GM12878 (cell line): ENCODE measurements around the gene TPK1. TPM values are rescaled to one million over a fixed set of nuclear protein-coding genes. Genes with fewer than 3 reads are reported as not detected.
A peak's percentile ranks its signal among the peaks of the same experiment; 100 is the strongest.

Experiments
- ATAC-seq: fragments of 200-7000 bp; cut with Tn5 transposase; 3 replicates; pipeline ENCODE4 v1.9.1; 2020; ENCODE audit warnings: mild to moderate bottlenecking, moderate library complexity
- BruUV-seq: library from RNA; stranded (reverse); fragments of 400-500 nt; replicated peaks from 2 replicates; lab custom pipeline; 2021; lab: Mats Ljungman, UMichigan
- CTCF ChIA-PET: fragments of 300-600 bp; sonication (Branson Sonifier 250); formaldehyde crosslinking; extraction: SDS; loops from one replicate; lab custom pipeline; 2021; ENCODE audit warnings: inconsistent platforms; lab: Yijun Ruan, JAX
- POLR2A ChIA-PET: fragments of 350-600 bp; formaldehyde crosslinking; extraction: SDS; loops from one replicate; lab custom pipeline; 2021; ENCODE audit warnings: inconsistent platforms; lab: Charles Lee
- RAD21 ChIA-PET: fragments of 300-600 bp; sonication (Branson Sonifier 250); formaldehyde crosslinking; loops from one replicate; lab custom pipeline; 2023; ENCODE audit warnings: antibody characterized with exemption; ENCODE audit not compliant: unreplicated experiment; lab: Charles Lee
- SMC1A ChIA-PET: fragments of 300-600 bp; sonication (Branson Sonifier 250); formaldehyde crosslinking; loops from one replicate; lab custom pipeline; 2023; ENCODE audit not compliant: unreplicated experiment, uncharacterized antibody; lab: Charles Lee
- DNase-seq: peaks from one replicate; pipeline ENCODE4 v3.0.0-alpha.2; 2011; ENCODE audit warnings: low read depth, low spot score
- FAIRE-seq: peaks from 3 replicates; lab custom pipeline; 2011; peaks lifted over from hg19 to GRCh38; lab: Jason Lieb, UNC
- H2AFZ ChIP-seq: 2 replicates; pipeline ENCODE4 v1.6.0; 2011; ENCODE audit warnings: low read depth, low read length, control low read depth; ENCODE audit not compliant: control insufficient read depth
- H3K27ac ChIP-seq: 2 replicates; pipeline ENCODE4 v1.5.1; 2011; ENCODE audit warnings: control low read depth; ENCODE audit not compliant: control insufficient read depth, insufficient read depth
- H3K27me3 ChIP-seq, 2 experiments: replicated peaks in 1 of 2; 2 replicates each; pipeline versions ENCODE4 v1.6.0 to v1.6.1; 2011; ENCODE audit warnings: low read length in 1 of 2; ENCODE audit not compliant: control insufficient read depth in 2 of 2, insufficient read depth in 2 of 2
- H3K36me3 ChIP-seq, 2 experiments: 2 replicates each; pipeline ENCODE4 v1.5.1; 2011; ENCODE audit warnings: low read length in 1 of 2; ENCODE audit not compliant: control insufficient read depth in 2 of 2, insufficient read depth in 2 of 2
- H3K4me1 ChIP-seq: 2 replicates; pipeline ENCODE4 v1.6.1; 2011; ENCODE audit warnings: mild to moderate bottlenecking, low read length, moderate library complexity, mixed read lengths; ENCODE audit not compliant: control insufficient read depth, insufficient read depth
- H3K4me2 ChIP-seq: 2 replicates; pipeline ENCODE4 v1.6.0; 2011; ENCODE audit warnings: control low read depth; ENCODE audit not compliant: control insufficient read depth, insufficient read depth
- H3K4me3 ChIP-seq: fragments of 200-600 bp; sonication (generic); 2 replicates; pipeline ENCODE4 v1.5.1; 2016
- H3K79me2 ChIP-seq: 2 replicates; pipeline ENCODE4 v1.6.0; 2011; ENCODE audit warnings: low read length; ENCODE audit not compliant: control insufficient read depth, insufficient read depth
- H3K9ac ChIP-seq: 2 replicates; pipeline ENCODE4 v1.8.0; 2011; ENCODE audit warnings: low read length, control low read depth, mixed read lengths; ENCODE audit not compliant: control insufficient read depth, insufficient read depth
- H3K9me3 ChIP-seq: replicated peaks from 3 replicates; pipeline ENCODE4 v1.5.1; 2011; ENCODE audit warnings: mild to moderate bottlenecking, low read length; ENCODE audit not compliant: control insufficient read depth, insufficient read depth
- H4K20me1 ChIP-seq: 2 replicates; pipeline ENCODE4 v1.6.0; 2011; ENCODE audit not compliant: control insufficient read depth, insufficient read depth
- CHD2 ChIP-seq: IDR thresholded peaks from 2 replicates; pipeline ENCODE4 v1.6.1; 2011; ENCODE audit warnings: low read depth, low read length, improper control_type of control experiment, borderline replicate concordance
- HDAC6 ChIP-seq: fragments of 200-600 bp; sonication (generic); IDR thresholded peaks from one replicate; pipeline ENCODE4 v1.8.0; 2017; ENCODE audit warnings: antibody characterized with exemption; ENCODE audit not compliant: unreplicated experiment
- IKZF1 ChIP-seq: fragments of 450-650 bp; conservative IDR thresholded peaks from 2 replicates; pipeline ENCODE4 v1.6.1; 2017; ENCODE audit warnings: antibody characterized with exemption, mild to moderate bottlenecking
- IKZF2 ChIP-seq, 2 experiments: fragments of 450-650 bp; IDR thresholded peaks; 2 replicates each; pipeline ENCODE4 v1.6.1; 2017; ENCODE audit warnings: mild to moderate bottlenecking in 2 of 2, moderate library complexity in 2 of 2
- PKNOX1 ChIP-seq: fragments of 450-650 bp; IDR thresholded peaks from 2 replicates; pipeline ENCODE4 v1.6.1; 2016; ENCODE audit warnings: mild to moderate bottlenecking
- RCOR1 ChIP-seq: conservative IDR thresholded peaks from 2 replicates; pipeline ENCODE4 v1.6.1; 2012; ENCODE audit warnings: low read depth, low read length, improper control_type of control experiment
- RFX5 ChIP-seq: IDR thresholded peaks from 2 replicates; pipeline ENCODE4 v1.6.1; 2011; ENCODE audit warnings: low read depth, low read length, improper control_type of control experiment
- RUNX3 ChIP-seq: IDR thresholded peaks from 2 replicates; pipeline ENCODE4 v1.6.1; 2012; ENCODE audit warnings: low read length, inconsistent platforms
- SKIL ChIP-seq: fragments of 450-650 bp; IDR thresholded peaks from 2 replicates; pipeline ENCODE4 v1.6.1; 2017; ENCODE audit warnings: mild to moderate bottlenecking, low read depth, inconsistent platforms; ENCODE audit not compliant: poor library complexity, severe bottlenecking
- SMAD1 ChIP-seq: fragments of 450-650 bp; IDR thresholded peaks from 2 replicates; pipeline ENCODE4 v1.6.1; 2018; ENCODE audit warnings: mild to moderate bottlenecking, low read depth; ENCODE audit not compliant: partially characterized antibody
- SP1 ChIP-seq: IDR thresholded peaks from one replicate; pipeline ENCODE4 v1.6.1; 2011; ENCODE audit warnings: low read depth, low read length
- YY1 ChIP-seq: IDR thresholded peaks from 2 replicates; pipeline ENCODE4 v1.6.1; 2011; ENCODE audit warnings: low read depth, mild to moderate bottlenecking, low read length
- ZNF217 ChIP-seq: fragments of 450-650 bp; IDR thresholded peaks from 2 replicates; pipeline ENCODE4 v1.6.1; 2017; ENCODE audit warnings: antibody characterized with exemption, mild to moderate bottlenecking
- ZSCAN29 ChIP-seq: fragments of 450-650 bp; IDR thresholded peaks from 2 replicates; pipeline ENCODE4 v1.6.1; 2017; ENCODE audit warnings: mild to moderate bottlenecking, moderate library complexity
- WGBS: methylation state at CpG from one replicate; pipeline ENCODE4 v1.1.6; 2016; ENCODE audit warnings: low lambda C conversion rate; ENCODE audit not compliant: insufficient replicate concordance, insufficient coverage; ENCODE audit errors: missing lambda C conversion rate; 5-methylcytosine and 5-hydroxymethylcytosine counted together
- in situ Hi-C: fragments of 300-500 bp; cut with MboI; formaldehyde crosslinking; loops from 9 replicates; pipeline ENCODE4 v1.14.3; 2018; ENCODE audit warnings: mixed read lengths
- intact Hi-C: fragments of 100-400 bp; cut with micrococcal nuclease; formaldehyde crosslinking; loops from one replicate; pipeline ENCODE4 v1.14.2; 2022; ENCODE audit not compliant: unreplicated experiment
- polyA plus RNA-seq, 11 experiments: library from polyadenylated mRNA; depleted of rRNA in 4 of 11; unstranded in 6 of 11; stranded (reverse) in 5 of 11; fragments of >200 nt; fragmentation: Nextera tagmentation in 4 of 11; fragmentation: Illumina TruSeq in 1 of 11; extraction: Ambion mirVana in 4 of 11; extraction: Trizol in 1 of 11; gene quantifications; 1 replicate in 1 of 11; 2 replicates in 10 of 11; pipeline versions ENCODE4 v1.2.1 to v1.2.3, GENCODE V29; 2011 to 2016; ENCODE audit warnings: inconsistent platforms in 2 of 11, missing spikeins in 2 of 11, low read depth in 1 of 11
- total RNA-seq, 4 experiments: library from RNA; depleted of rRNA in 3 of 4; stranded (reverse); fragments of >200 nt in 3 of 4; fragmentation: Illumina TruSeq in 1 of 4; extraction: Trizol in 1 of 4; gene quantifications; 2 replicates each; pipeline versions ENCODE4 v1.2.1 to v1.2.3, GENCODE V29; 2013 to 2021

TPK1 gene
- total and polyA plus RNA-seq, 10 of the 15 experiments (the other 5 are each of a cell fraction or from before 2014, with no cell fraction given): 7.1 to 19.0 (median 9.3) TPM

GRCh38 chr7:144818511-144818910 lies 17.3 kb downstream of the TPK1 start:
- Histone ChIP-seq H3K79me2 (no peaks in the 10 kb centered on the region; the same call in 1 of the 2 replicates), H3K9ac (no peak overlapping the region), H3K9me3 (peaks cover under 1% of the 10 kb centered on the region; the same call in 1 of the 3 replicates), H3K4me3 (no peak overlapping the region), H4K20me1 (no peaks in the 10 kb centered on the region), H3K36me3 (no peaks in the 10 kb centered on the region), H3K27me3 (no peaks in the 10 kb centered on the region), H3K4me1 (peaks cover 33% of the 10 kb centered on the region), H3K27ac (no peak overlapping the region), H3K4me2 (0 out of 2 replicates have a peak overlapping the region, but pooled peaks have one; percentile 3), H2AFZ (0 out of 2 replicates have a peak overlapping the region, but pooled peaks have one; percentile 9)
- FAIRE-seq (peak; percentile 72), ATAC-seq (peak; percentile 69), DNase-seq (no peak)
- POLR2A ChIA-PET: no interaction called here
- CTCF ChIA-PET: interaction anchor here (0.8 to 1.3 kb wide), 2 partner anchors 35 to 37 kb away, joined by 3 read pairs; no protein-coding TSS in a partner anchor
- in situ Hi-C loops (no loop called here), intact Hi-C loops (no loop called here)
- no TSS peak for BruUV-seq
- TF ChIP-seq CHD2 (no peak), RUNX3 (peak; percentile 67)
- SMC1A ChIA-PET: interaction anchor here (0.8 to 2.5 kb wide), 4 partner anchors 17 to 33 kb away, joined by 3 to 17 read pairs (median 5); partner anchors contain the start of gene TPK1
- WGBS: 37% methylated on average over 4 of the region's 4 CpGs
- RAD21 ChIA-PET: interaction anchor here (5.6 kb wide), 1 partner anchor 17 kb away, joined by 39 read pairs; the partner anchor contains the start of gene TPK1

- no peak for FAIRE-seq
- H3K27ac ChIP-seq: no peak overlapping the region
Measured at GRCh38 chr7:144817001-144817400, 18.9 kb downstream of the TPK1 start.

More at GRCh38 chr7:144817001-144817400, 18.9 kb downstream of the TPK1 start:
- Histone ChIP-seq H3K4me2 (no peak overlapping the region), H4K20me1 (no peaks in the 10 kb centered on the region), H3K4me3 (no peak overlapping the region), H2AFZ (no peak overlapping the region), H3K9me3 (no peaks in the 10 kb centered on the region; the same call in 2 of the 3 replicates), H3K9ac (no peak overlapping the region), H3K36me3 (no peaks in the 10 kb centered on the region), H3K27me3 (no peaks in the 10 kb centered on the region), H3K79me2 (no peaks in the 10 kb centered on the region), H3K4me1 (peaks cover 20% of the 10 kb centered on the region)
- in situ Hi-C loops: no loop called here
- DNase-seq: no peak
- ChIA-PET CTCF (interaction anchor here (1.0 kb wide), 2 partner anchors 18 to 78 kb away, joined by 3 read pairs; no protein-coding TSS in a partner anchor), RAD21 (no interaction called here), POLR2A (no interaction called here), SMC1A (no interaction called here)
- TF ChIP-seq SMAD1 (no peak), SP1 (no peak), SKIL (no peak), YY1 (no peak), HDAC6 (no peak), IKZF1 (no peak), IKZF2 (IDR thresholded peaks at IDR 0.05) (no peak), ZSCAN29 (no peak), RCOR1 (no peak), PKNOX1 (no peak), ZNF217 (no peak), RFX5 (no peak)
- intact Hi-C loops: no loop called here
- WGBS: 93% methylated on average over 3 of the region's 3 CpGs
- ATAC-seq: no peak
- BruUV-seq: no TSS peak
